ENCODE results near the gene METTL27.
A peak's percentile ranks its signal among the peaks of the same experiment; 100 is the strongest.
"Not testable (repeated sequence)": the region's sequence is repeated elsewhere in the genome, so short reads cannot be mapped to it uniquely, and the experiment has no call there.

Gene METTL27

GRCh38 chr7:73842067-73842976, at the start of gene METTL27:
Gene METTL27 (minus strand): TSS chr7:73842516. CDS start chr7:73842140, 376 bp downstream.
- peak; percentile 40 for DNase-seq

GRCh38 chr7:73891178-73891885, 49.0 kb upstream of the METTL27 start:
- no peak for DNase-seq

GRCh38 chr7:73890555-73891147, 48.3 kb upstream of the METTL27 start:
- no peak for DNase-seq

- DNase-seq = no peak
These were observed 46.6 kb upstream of the METTL27 start for GRCh38 chr7:73888959-73889358.

GRCh38 chr7:73887762-73888161, 45.4 kb upstream of the METTL27 start:
- DNase-seq = no peak

GRCh38 chr7:73885975-73886798, 43.9 kb upstream of the METTL27 start:
- peak; percentile 94 for DNase-seq

GRCh38 chr7:73885433-73885974, 43.2 kb upstream of the METTL27 start:
- DNase-seq = no peak

GRCh38 chr7:73884867-73885422, 42.6 kb upstream of the METTL27 start:
- not testable (repeated sequence) for DNase-seq

- DNase-seq = no peak
These were observed 39.7 kb upstream of the METTL27 start for GRCh38 chr7:73882047-73882402.

GRCh38 chr7:73881352-73882046, 39.2 kb upstream of the METTL27 start:
- DNase-seq = no peak

- no peak for DNase-seq
These were observed 38.5 kb upstream of the METTL27 start for GRCh38 chr7:73880755-73881328.

GRCh38 chr7:73879977-73880681, 37.8 kb upstream of the METTL27 start:
- no peak for DNase-seq

GRCh38 chr7:73876973-73877372, 34.7 kb upstream of the METTL27 start:
- no peak for DNase-seq

GRCh38 chr7:73876361-73876760, 34.0 kb upstream of the METTL27 start:
- DNase-seq = no peak

- DNase-seq = no peak
These were observed 30.0 kb upstream of the METTL27 start for GRCh38 chr7:73872056-73872908.

GRCh38 chr7:73871163-73872011, 29.1 kb upstream of the METTL27 start:
- DNase-seq = no peak

GRCh38 chr7:73870041-73870492, 27.8 kb upstream of the METTL27 start:
- DNase-seq = no peak

Data from GF-D8 (cell line).